HepG2 (cell line): ENCODE results near the gene MRPL28. TPM values are rescaled to one million over a fixed set of nuclear protein-coding genes. Genes with fewer than 3 reads are reported as not detected.
A peak's percentile ranks its signal among the peaks of the same experiment; 100 is the strongest.

Experiments
- CEBPB ChIP-seq: IDR thresholded peaks from 2 replicates; pipeline ENCODE4 v1.6.1; 2011; ENCODE audit warnings: low read depth, low read length, improper control_type of control experiment, borderline replicate concordance
- DNMT1 ChIP-seq: sonication (generic); formaldehyde crosslinking; IDR thresholded peaks from 2 replicates; pipeline ENCODE4 v1.5.1; 2020; ENCODE audit warnings: mild to moderate bottlenecking, missing genetic modification reagents
- DNMT3B ChIP-seq: conservative IDR thresholded peaks from 2 replicates; pipeline ENCODE4 v1.6.1; 2016; ENCODE audit warnings: missing biosample characterization, control low read depth
- GABPB1 ChIP-seq: IDR thresholded peaks from 2 replicates; pipeline ENCODE4 v1.6.1; 2016; ENCODE audit warnings: mild to moderate bottlenecking, missing genetic modification reagents, moderate library complexity, missing compliant biosample characterization
- IRX3 ChIP-seq: sonication (generic); formaldehyde crosslinking; IDR thresholded peaks from 2 replicates; pipeline ENCODE4 v1.8.1; 2023; ENCODE audit warnings: mild to moderate bottlenecking, low read depth, missing genetic modification reagents, borderline replicate concordance
- ISL2 ChIP-seq: sonication (generic); formaldehyde crosslinking; IDR thresholded peaks from 2 replicates; pipeline ENCODE4 v1.5.0; 2020; ENCODE audit warnings: missing genetic modification reagents
- KDM5B ChIP-seq: sonication (generic); formaldehyde crosslinking; IDR thresholded peaks from 2 replicates; pipeline ENCODE4 v1.4.0; 2020; ENCODE audit warnings: missing genetic modification reagents, mild to moderate bottlenecking, borderline replicate concordance
- MED13 ChIP-seq: sonication (generic); formaldehyde crosslinking; IDR thresholded peaks from 2 replicates; pipeline ENCODE4 v1.5.0; 2020; ENCODE audit warnings: missing genetic modification reagents
- NFE2L2 ChIP-seq: fragments of 150-350 bp; IDR thresholded peaks from 2 replicates; pipeline ENCODE4 v1.6.1; 2014; ENCODE audit warnings: low read length
- ONECUT2 ChIP-seq: sonication (generic); formaldehyde crosslinking; IDR thresholded peaks from 2 replicates; pipeline ENCODE4 v1.4.0; 2020; ENCODE audit warnings: missing genetic modification reagents
- RAD51 ChIP-seq: fragments of 450-650 bp; IDR thresholded peaks from 2 replicates; pipeline ENCODE4 v1.6.1; 2016; ENCODE audit warnings: borderline replicate concordance
- SSRP1 ChIP-seq: IDR thresholded peaks from 2 replicates; pipeline ENCODE4 v1.6.1; 2016; ENCODE audit warnings: control low read depth
- U2AF1 ChIP-seq: fragments of 200-400 bp; formaldehyde crosslinking; optimal IDR thresholded peaks from 2 replicates; pipeline ENCODE3; 2017; ENCODE audit warnings: mild to moderate bottlenecking, low read depth, low read length
- U2AF2 ChIP-seq: fragments of 200-400 bp; formaldehyde crosslinking; IDR thresholded peaks from 2 replicates; pipeline ENCODE4 v1.6.1; 2017; ENCODE audit warnings: low read depth, mild to moderate bottlenecking, low read length
- ZC3H4 ChIP-seq: sonication (generic); formaldehyde crosslinking; IDR thresholded peaks from 2 replicates; pipeline ENCODE4 v1.4.0; 2020; ENCODE audit warnings: missing genetic modification reagents, borderline replicate concordance
- ZFP1 ChIP-seq: IDR thresholded peaks from 2 replicates; pipeline ENCODE4 v1.6.1; 2016
- ZMYM3 ChIP-seq: sonication (generic); formaldehyde crosslinking; IDR thresholded peaks from 2 replicates; pipeline ENCODE4 v1.5.1; 2020; ENCODE audit warnings: mild to moderate bottlenecking, missing genetic modification reagents
- ZNF12 ChIP-seq: sonication (generic); formaldehyde crosslinking; IDR thresholded peaks from 2 replicates; pipeline ENCODE4 v1.5.0; 2020; ENCODE audit warnings: missing genetic modification reagents
- ZNF343 ChIP-seq: sonication (generic); formaldehyde crosslinking; IDR thresholded peaks from 2 replicates; pipeline ENCODE4 v1.4.0; 2020; ENCODE audit warnings: mild to moderate bottlenecking, missing genetic modification reagents
- ZNF382 ChIP-seq: sonication (generic); formaldehyde crosslinking; IDR thresholded peaks from 2 replicates; pipeline ENCODE4 v1.5.0; 2020; ENCODE audit warnings: missing genetic modification reagents, mild to moderate bottlenecking, borderline replicate concordance
- ZNF430 ChIP-seq: sonication (generic); formaldehyde crosslinking; IDR thresholded peaks from 2 replicates; pipeline ENCODE4 v1.9.0; 2021; ENCODE audit warnings: mild to moderate bottlenecking, missing genetic modification reagents
- ZNF468 ChIP-seq: sonication (generic); formaldehyde crosslinking; IDR thresholded peaks from 2 replicates; pipeline ENCODE4 v1.8.0; 2022; ENCODE audit warnings: mild to moderate bottlenecking, moderate library complexity, missing genetic modification reagents
- ZNF558 ChIP-seq: sonication (generic); formaldehyde crosslinking; IDR thresholded peaks from 2 replicates; pipeline ENCODE4 v1.9.0; 2022; ENCODE audit warnings: mild to moderate bottlenecking, missing genetic modification reagents, borderline replicate concordance
- ZNF761 ChIP-seq: sonication (generic); formaldehyde crosslinking; conservative IDR thresholded peaks from 2 replicates; pipeline ENCODE4 v1.4.0; 2020; ENCODE audit warnings: mild to moderate bottlenecking, missing genetic modification reagents
- ZSCAN25 ChIP-seq: sonication (generic); formaldehyde crosslinking; IDR thresholded peaks from 2 replicates; pipeline ENCODE4 v1.8.0; 2022; ENCODE audit warnings: mild to moderate bottlenecking, missing genetic modification reagents
- ZSCAN29 ChIP-seq: sonication (generic); formaldehyde crosslinking; conservative IDR thresholded peaks from 2 replicates; pipeline ENCODE4 v1.4.0; 2020; ENCODE audit warnings: mild to moderate bottlenecking, missing genetic modification reagents
- polyA plus RNA-seq, 8 experiments: library from polyadenylated mRNA; depleted of rRNA in 3 of 8; stranded (reverse) in 7 of 8; unstranded in 1 of 8; fragments of >200 nt; fragmentation: Illumina TruSeq in 4 of 8; extraction: Trizol in 4 of 8; gene quantifications; 2 replicates each; pipeline versions ENCODE4 v1.2.1 to v1.2.3, GENCODE V29; 2011 to 2016; ENCODE audit warnings: low read depth in 4 of 8, missing spikeins in 1 of 8, mixed read lengths in 1 of 8; ENCODE audit not compliant: insufficient read depth in 1 of 8
- total RNA-seq, 5 experiments: library from RNA; depleted of rRNA; stranded (reverse); fragments of >200 nt; fragmentation: Illumina TruSeq; extraction: Trizol; gene quantifications; 2 replicates each; pipeline ENCODE4 v1.2.3, GENCODE V29; 2016; ENCODE audit warnings: low read depth in 1 of 5
- TF ChIP-seq, protein P1 (sequence below): sonication (generic); formaldehyde crosslinking; IDR thresholded peaks from 2 replicates; pipeline ENCODE4 v1.5.0; 2020; ENCODE audit warnings: mild to moderate bottlenecking, missing genetic modification reagents
- TF ChIP-seq, protein P2 (sequence below): sonication (generic); formaldehyde crosslinking; IDR thresholded peaks from 2 replicates; pipeline ENCODE4 v1.5.0; 2020; ENCODE audit warnings: mild to moderate bottlenecking, missing genetic modification reagents, borderline replicate concordance

MRPL28 gene
- total and polyA plus RNA-seq, 2 of the 13 experiments (the other 11 are each of a cell fraction or from before 2014, with no cell fraction given): 114 to 135 TPM

DNA sequence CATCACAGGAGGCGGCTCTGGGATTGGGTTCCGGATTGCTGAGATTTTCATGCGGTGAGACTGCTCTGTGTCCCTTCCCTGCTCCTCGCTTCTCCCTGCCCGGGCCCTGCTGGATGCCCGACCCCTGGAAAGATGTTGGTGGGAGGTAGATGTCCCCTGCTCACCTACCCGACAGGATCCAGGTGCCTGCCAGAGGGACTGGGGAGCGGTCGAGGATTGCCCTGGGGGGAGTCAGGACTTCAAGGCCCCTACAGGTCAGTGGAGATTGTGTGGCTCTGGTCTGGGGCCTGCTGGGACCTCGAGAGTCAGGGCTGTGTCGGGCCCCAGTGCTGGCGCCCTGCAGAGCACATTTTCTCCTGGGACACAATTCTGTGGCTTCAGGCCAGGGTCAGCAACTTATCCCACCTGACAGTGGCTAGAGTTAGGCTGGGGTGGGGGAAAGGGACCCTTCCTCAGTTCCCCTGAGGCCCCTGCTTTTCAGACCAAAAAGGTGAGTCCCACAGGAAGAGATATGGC is 34.7 kb upstream of the MRPL28 start (continued):
- TF ChIP-seq ISL2 (CRISPR knock-in tag): no peak
- TF ChIP-seq ZSCAN29 (CRISPR knock-in tag): no peak
- no peak for TF ChIP-seq SSRP1 (CRISPR knock-in tag)
- TF ChIP-seq U2AF1: no peak
- no peak for TF ChIP-seq MED13 (CRISPR knock-in tag)
- TF ChIP-seq KDM5B (CRISPR knock-in tag): peak; percentile 61; the same call in 1 of the 2 replicates
- TF ChIP-seq NFE2L2: no peak
- TF ChIP-seq ZSCAN25: no peak
- TF ChIP-seq DNMT1 (CRISPR knock-in tag): no peak
- 0 out of 2 replicates have a peak, but pooled peaks have one; percentile 43 for TF ChIP-seq DNMT3B
- no peak for TF ChIP-seq ZNF558 (CRISPR knock-in tag)
- TF ChIP-seq ZMYM3 (CRISPR knock-in tag): no peak
- no peak for TF ChIP-seq U2AF2
- TF ChIP-seq IRX3: no peak
- no peak for TF ChIP-seq ZNF468 (CRISPR knock-in tag)
- no peak for TF ChIP-seq ZNF343
- TF ChIP-seq, protein P1, sequence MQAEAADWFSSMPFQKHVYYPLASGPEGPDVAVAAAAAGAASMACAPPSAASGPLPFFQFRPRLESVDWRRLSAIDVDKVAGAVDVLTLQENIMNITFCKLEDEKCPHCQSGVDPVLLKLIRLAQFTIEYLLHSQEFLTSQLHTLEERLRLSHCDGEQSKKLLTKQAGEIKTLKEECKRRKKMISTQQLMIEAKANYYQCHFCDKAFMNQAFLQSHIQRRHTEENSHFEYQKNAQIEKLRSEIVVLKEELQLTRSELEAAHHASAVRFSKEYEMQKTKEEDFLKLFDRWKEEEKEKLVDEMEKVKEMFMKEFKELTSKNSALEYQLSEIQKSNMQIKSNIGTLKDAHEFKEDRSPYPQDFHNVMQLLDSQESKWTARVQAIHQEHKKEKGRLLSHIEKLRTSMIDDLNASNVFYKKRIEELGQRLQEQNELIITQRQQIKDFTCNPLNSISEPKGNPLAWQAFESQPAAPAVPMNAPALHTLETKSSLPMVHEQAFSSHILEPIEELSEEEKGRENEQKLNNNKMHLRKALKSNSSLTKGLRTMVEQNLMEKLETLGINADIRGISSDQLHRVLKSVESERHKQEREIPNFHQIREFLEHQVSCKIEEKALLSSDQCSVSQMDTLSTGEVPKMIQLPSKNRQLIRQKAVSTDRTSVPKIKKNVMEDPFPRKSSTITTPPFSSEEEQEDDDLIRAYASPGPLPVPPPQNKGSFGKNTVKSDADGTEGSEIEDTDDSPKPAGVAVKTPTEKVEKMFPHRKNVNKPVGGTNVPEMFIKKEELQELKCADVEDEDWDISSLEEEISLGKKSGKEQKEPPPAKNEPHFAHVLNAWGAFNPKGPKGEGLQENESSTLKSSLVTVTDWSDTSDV (CRISPR knock-in tag): 0 out of 2 replicates have a peak, but pooled peaks have one; percentile 53
- no peak for TF ChIP-seq CEBPB
- no peak for TF ChIP-seq ZNF761
- TF ChIP-seq ZNF430 (CRISPR knock-in tag): peak; percentile 18; the same call in 1 of the 2 replicates
- no peak for TF ChIP-seq RAD51
- no peak for TF ChIP-seq ZFP1 (CRISPR knock-in tag)
- peak; percentile 24; the same call in 1 of the 2 replicates for TF ChIP-seq GABPB1 (CRISPR knock-in tag)
- no peak for TF ChIP-seq ZNF382
- 0 out of 2 replicates have a peak, but pooled peaks have one; percentile 1 for TF ChIP-seq ZNF12
- peak; percentile 72; the same call in 1 of the 2 replicates for TF ChIP-seq ZC3H4
- no peak for TF ChIP-seq ONECUT2
- TF ChIP-seq, protein P2, sequence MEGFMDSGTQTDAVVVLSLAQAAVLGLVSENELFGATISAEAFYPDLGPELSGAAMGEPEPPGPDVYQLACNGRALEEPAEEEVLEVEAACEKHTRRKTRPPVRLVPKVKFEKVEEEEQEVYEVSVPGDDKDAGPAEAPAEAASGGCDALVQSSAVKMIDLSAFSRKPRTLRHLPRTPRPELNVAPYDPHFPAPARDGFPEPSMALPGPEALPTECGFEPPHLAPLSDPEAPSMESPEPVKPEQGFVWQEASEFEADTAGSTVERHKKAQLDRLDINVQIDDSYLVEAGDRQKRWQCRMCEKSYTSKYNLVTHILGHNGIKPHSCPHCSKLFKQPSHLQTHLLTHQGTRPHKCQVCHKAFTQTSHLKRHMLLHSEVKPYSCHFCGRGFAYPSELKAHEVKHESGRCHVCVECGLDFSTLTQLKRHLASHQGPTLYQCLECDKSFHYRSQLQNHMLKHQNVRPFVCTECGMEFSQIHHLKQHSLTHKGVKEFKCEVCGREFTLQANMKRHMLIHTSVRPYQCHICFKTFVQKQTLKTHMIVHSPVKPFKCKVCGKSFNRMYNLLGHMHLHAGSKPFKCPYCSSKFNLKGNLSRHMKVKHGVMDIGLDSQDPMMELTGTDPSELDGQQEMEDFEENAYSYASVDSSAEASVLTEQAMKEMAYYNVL (CRISPR knock-in tag): no peak
